Endothelial cell of umbilical vein (primary cell): ENCODE results near the gene NDUFV1. TPM values are rescaled to one million over a fixed set of nuclear protein-coding genes. Genes with fewer than 3 reads are reported as not detected.

ENCODE experiments used
- BruUV-seq: library from RNA; stranded (reverse); fragments of 400-500 nt; replicated peaks from 2 replicates; lab custom pipeline; 2021; lab: Mats Ljungman, UMichigan
- CTCF ChIA-PET: fragments of 300-600, 350-600 bp; sonication (Branson Sonifier 250); formaldehyde crosslinking; loops from one replicate; lab custom pipeline; 2021; ENCODE audit warnings: antibody characterized with exemption, inconsistent platforms; lab: Charles Lee
- POLR2A ChIA-PET: fragments of 300-600, 350-600 bp; sonication (Branson Sonifier 250); formaldehyde crosslinking; loops from one replicate; lab custom pipeline; 2021; ENCODE audit warnings: antibody characterized with exemption, inconsistent platforms; lab: Charles Lee
- DNase-seq: peaks from one replicate; pipeline ENCODE4 v3.0.0-alpha.2; 2011; ENCODE audit warnings: low read depth, low spot score
- FAIRE-seq: peaks from 2 replicates; lab custom pipeline; 2011; peaks lifted over from hg19 to GRCh38; lab: Jason Lieb, UNC
- H2AFZ ChIP-seq: 2 replicates; pipeline ENCODE4 v1.6.0; 2012; ENCODE audit warnings: low read depth, low read length, control low read depth, inconsistent platforms
- H3K27ac ChIP-seq: 2 replicates; pipeline ENCODE4 v1.5.1; 2011; ENCODE audit warnings: low read depth, mild to moderate bottlenecking, control low read depth, low read length, moderate library complexity; ENCODE audit not compliant: insufficient read depth
- H3K27me3 ChIP-seq, 2 experiments: 2 replicates each; pipeline versions ENCODE4 v1.6.0 to v1.6.1; 2011; ENCODE audit warnings: low read length in 2 of 2, mixed read lengths in 1 of 2; ENCODE audit not compliant: control insufficient read depth in 2 of 2, insufficient read depth in 2 of 2
- H3K36me3 ChIP-seq, 2 experiments: 2 replicates in 1 of 2; 3 replicates in 1 of 2; pipeline ENCODE4 v1.5.1; 2011; ENCODE audit warnings: low read length in 2 of 2, mild to moderate bottlenecking in 1 of 2, moderate library complexity in 1 of 2; ENCODE audit not compliant: control insufficient read depth in 2 of 2, insufficient read depth in 2 of 2; ENCODE audit errors: extremely low read depth in 1 of 2
- H3K4me1 ChIP-seq: 3 replicates; pipeline ENCODE4 v1.5.1; 2011; ENCODE audit warnings: mild to moderate bottlenecking, low read length; ENCODE audit not compliant: control insufficient read depth, insufficient read depth; ENCODE audit errors: extremely low read depth
- H3K4me2 ChIP-seq: 2 replicates; pipeline ENCODE4 v1.6.1; 2011; ENCODE audit warnings: low read length, control low read depth, mixed read lengths; ENCODE audit not compliant: insufficient read depth
- H3K4me3 ChIP-seq, 3 experiments: fragments of 200-600 bp in 1 of 3; sonication (generic), shearing (Covaris generic) in 1 of 3; replicated peaks in 1 of 3; 2 replicates each; pipeline ENCODE4 v1.5.1; 2011 to 2016; ENCODE audit warnings: control low read depth in 3 of 3, low read length in 3 of 3, mild to moderate bottlenecking in 2 of 3, inconsistent platforms in 1 of 3, low read depth in 1 of 3, moderate library complexity in 1 of 3; ENCODE audit not compliant: insufficient read depth in 1 of 3
- H3K79me2 ChIP-seq: 2 replicates; pipeline ENCODE4 v1.6.0; 2012; ENCODE audit warnings: low read length, inconsistent platforms; ENCODE audit not compliant: control insufficient read depth, insufficient read depth
- H3K9ac ChIP-seq: replicated peaks from 2 replicates; pipeline ENCODE3; 2011; ENCODE audit warnings: low read length, control low read depth; ENCODE audit not compliant: insufficient read depth; ENCODE audit errors: extremely low read depth
- H3K9me1 ChIP-seq: replicated peaks from 3 replicates; pipeline ENCODE4 v1.6.0; 2011; ENCODE audit warnings: mild to moderate bottlenecking, low read length; ENCODE audit not compliant: control insufficient read depth, insufficient read depth; ENCODE audit errors: extremely low read depth
- H3K9me3 ChIP-seq: replicated peaks from 2 replicates; pipeline ENCODE4 v1.5.1; 2012; ENCODE audit warnings: low read length, inconsistent platforms; ENCODE audit not compliant: control insufficient read depth, insufficient read depth
- H4K20me1 ChIP-seq: replicated peaks from 2 replicates; pipeline ENCODE3; 2011; ENCODE audit warnings: mild to moderate bottlenecking, low read length; ENCODE audit not compliant: control insufficient read depth, insufficient read depth; ENCODE audit errors: extremely low read depth
- EZH2 ChIP-seq: IDR thresholded peaks from 2 replicates; pipeline ENCODE4 v1.6.1; 2012; ENCODE audit warnings: borderline replicate concordance, low read depth, mild to moderate bottlenecking, moderate library complexity, low read length, inconsistent platforms; ENCODE audit not compliant: severe bottlenecking
- FOS ChIP-seq: IDR thresholded peaks from 2 replicates; pipeline ENCODE4 v1.6.1; 2011; ENCODE audit warnings: mild to moderate bottlenecking, low read length, moderate library complexity, borderline replicate concordance; ENCODE audit not compliant: insufficient read depth
- GATA2 ChIP-seq: IDR thresholded peaks from 2 replicates; pipeline ENCODE4 v1.7.0; 2011; ENCODE audit warnings: low read depth, mild to moderate bottlenecking, moderate library complexity, mixed read lengths, low read length; ENCODE audit not compliant: insufficient read length, insufficient read depth
- JUN ChIP-seq: IDR thresholded peaks from 2 replicates; pipeline ENCODE4 v1.6.1; 2011; ENCODE audit warnings: borderline replicate concordance, low read depth; ENCODE audit not compliant: insufficient read length, insufficient read depth
- MAX ChIP-seq: IDR thresholded peaks from 2 replicates; pipeline ENCODE4 v1.6.1; 2011; ENCODE audit not compliant: insufficient read depth, insufficient read length
- MYC ChIP-seq: IDR thresholded peaks from one replicate; pipeline ENCODE4 v1.6.1; 2011; ENCODE audit warnings: mild to moderate bottlenecking, low read depth, low read length
- POLR2A ChIP-seq: IDR thresholded peaks from 2 replicates; pipeline ENCODE4 v1.6.1; 2012; ENCODE audit warnings: low read depth, mild to moderate bottlenecking, control low read depth, low read length
- dilution Hi-C: fragments of 300-500 bp; cut with MboI; formaldehyde crosslinking; loops from one replicate; pipeline ENCODE4 v1.15.0; 2019; ENCODE audit warnings: low sequenced_read_pairs; ENCODE audit not compliant: extremely low pct_ligation_motif_present
- intact Hi-C: fragments of 100-400 bp; cut with micrococcal nuclease; formaldehyde crosslinking; loops from one replicate; pipeline ENCODE4 v1.10.0; 2022
- polyA plus RNA-seq, 4 experiments: library from polyadenylated mRNA; depleted of rRNA in 3 of 4; stranded (reverse) in 3 of 4; unstranded in 1 of 4; fragments of >200 nt; gene quantifications; 2 replicates each; pipeline versions ENCODE4 v1.2.1 to v1.2.3, GENCODE V29; 2011 to 2012; ENCODE audit warnings: missing spikeins in 1 of 4
- total RNA-seq: library from RNA; stranded (reverse); gene quantifications from 2 replicates; pipeline ENCODE4 v1.2.3, GENCODE V29; 2021
- TF ChIP-seq, protein P1 (sequence below), 2 donors: IDR thresholded peaks; 1 replicate in 1 of 2; 2 replicates in 1 of 2; pipeline ENCODE4 v1.5.1; 2011; ENCODE audit warnings: low read length in 2 of 2, mild to moderate bottlenecking in 2 of 2, moderate library complexity in 2 of 2, control low read depth in 1 of 2, inconsistent platforms in 1 of 2, low read depth in 1 of 2; ENCODE audit not compliant: insufficient read depth in 1 of 2; ENCODE audit errors: extremely low read depth in 1 of 2

Gene NDUFV1
- total and polyA plus RNA-seq, 2 donors (not counting 3 experiments of a cell fraction or from before 2014, with no cell fraction given) = 191 to 203 TPM

GRCh38 chr11:67640758-67641337 lies 34.1 kb downstream of the NDUFV1 start:
- Histone ChIP-seq H3K27me3 (no peaks in the 10 kb centered on the region), H3K4me3 (no peak overlapping the region), H3K4me1 (no peaks in the 10 kb centered on the region), H3K4me2 (no peak overlapping the region), H2AFZ (no peak overlapping the region), H3K9me1 (no peaks in the 10 kb centered on the region), H3K79me2 (no peaks in the 10 kb centered on the region), H3K9me3 (no peaks in the 10 kb centered on the region), H3K36me3 (no peaks in the 10 kb centered on the region), H3K9ac (no peak overlapping the region), H4K20me1 (no peaks in the 10 kb centered on the region), H3K27ac (no peak overlapping the region)
- BruUV-seq = no TSS peak
- POLR2A ChIA-PET = interaction anchor here (0.6 kb wide), 1 partner anchor 60 kb away, joined by 3 read pairs; no protein-coding TSS in a partner anchor
- CTCF ChIA-PET = interaction anchor here (0.7 to 2.2 kb wide), 2 partner anchors 11 to 18 kb away, joined by 4 to 12 read pairs; partner anchors contain the start of gene NUDT8
- dilution Hi-C loops = no loop called here
- FAIRE-seq = no peak
- DNase-seq = no peak
- TF ChIP-seq MYC (no peak), EZH2 (no peak), MAX (no peak), GATA2 (no peak), FOS (no peak), POLR2A (no peak), JUN (no peak)
- TF ChIP-seq, protein P1, sequence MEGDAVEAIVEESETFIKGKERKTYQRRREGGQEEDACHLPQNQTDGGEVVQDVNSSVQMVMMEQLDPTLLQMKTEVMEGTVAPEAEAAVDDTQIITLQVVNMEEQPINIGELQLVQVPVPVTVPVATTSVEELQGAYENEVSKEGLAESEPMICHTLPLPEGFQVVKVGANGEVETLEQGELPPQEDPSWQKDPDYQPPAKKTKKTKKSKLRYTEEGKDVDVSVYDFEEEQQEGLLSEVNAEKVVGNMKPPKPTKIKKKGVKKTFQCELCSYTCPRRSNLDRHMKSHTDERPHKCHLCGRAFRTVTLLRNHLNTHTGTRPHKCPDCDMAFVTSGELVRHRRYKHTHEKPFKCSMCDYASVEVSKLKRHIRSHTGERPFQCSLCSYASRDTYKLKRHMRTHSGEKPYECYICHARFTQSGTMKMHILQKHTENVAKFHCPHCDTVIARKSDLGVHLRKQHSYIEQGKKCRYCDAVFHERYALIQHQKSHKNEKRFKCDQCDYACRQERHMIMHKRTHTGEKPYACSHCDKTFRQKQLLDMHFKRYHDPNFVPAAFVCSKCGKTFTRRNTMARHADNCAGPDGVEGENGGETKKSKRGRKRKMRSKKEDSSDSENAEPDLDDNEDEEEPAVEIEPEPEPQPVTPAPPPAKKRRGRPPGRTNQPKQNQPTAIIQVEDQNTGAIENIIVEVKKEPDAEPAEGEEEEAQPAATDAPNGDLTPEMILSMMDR (IDR thresholded peaks at IDR 0.05; ENCODE audit: extremely low read depth in 1 of 2, insufficient read depth in 1 of 2, low read depth in 1 of 2, low read length in 2 of 2) = no peak
- intact Hi-C loops = no loop called here
